HG02759 (cell line): ENCODE data around the gene HOXA3.
A peak's percentile ranks its signal among the peaks of the same experiment; 100 is the strongest.

ENCODE experiments used
- ATAC-seq: cut with Tn5 transposase; IDR thresholded peaks from one replicate; pipeline ENCODE4 v1.9.1; 2021; ENCODE audit warnings: mild to moderate bottlenecking, moderate library complexity; ENCODE audit not compliant: unreplicated experiment

The HOXA3 gene

DNA sequence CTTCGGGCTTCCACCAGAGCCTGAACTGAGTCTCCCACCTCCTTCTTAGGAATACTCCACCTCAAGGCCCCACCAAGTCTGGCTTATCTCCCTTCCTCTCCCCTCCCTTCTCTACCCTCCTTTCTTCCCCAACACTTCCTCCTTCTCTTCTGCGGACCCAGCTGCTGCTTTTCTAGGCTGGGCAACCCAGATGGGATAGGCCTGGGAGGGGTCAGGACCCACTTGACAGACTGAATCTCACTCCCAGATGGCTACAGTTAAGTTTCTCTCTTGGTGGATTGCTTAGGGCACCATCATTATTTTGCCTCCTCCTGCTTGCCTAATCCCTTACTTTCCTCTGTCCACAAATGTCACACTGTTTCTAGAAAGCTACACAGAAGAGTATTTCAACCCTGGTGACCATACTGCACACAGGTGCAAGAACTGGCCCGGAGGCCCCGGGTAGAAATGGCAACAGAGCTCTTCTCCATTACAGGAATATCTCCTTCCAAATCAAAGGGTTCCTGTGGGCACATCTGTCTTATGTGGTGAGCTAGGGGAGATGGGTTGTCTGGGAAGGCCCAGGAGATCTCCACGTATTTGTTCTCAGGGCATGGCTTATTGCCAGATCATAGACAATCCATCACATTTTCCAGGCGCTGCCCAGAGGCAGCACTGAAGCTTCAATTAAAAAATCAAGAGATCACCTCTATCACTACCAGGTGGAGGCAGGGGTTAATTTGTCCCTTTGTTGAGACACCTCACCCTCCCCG is 37.8 kb upstream of the HOXA3 start:
- ATAC-seq, result no peak

DNA sequence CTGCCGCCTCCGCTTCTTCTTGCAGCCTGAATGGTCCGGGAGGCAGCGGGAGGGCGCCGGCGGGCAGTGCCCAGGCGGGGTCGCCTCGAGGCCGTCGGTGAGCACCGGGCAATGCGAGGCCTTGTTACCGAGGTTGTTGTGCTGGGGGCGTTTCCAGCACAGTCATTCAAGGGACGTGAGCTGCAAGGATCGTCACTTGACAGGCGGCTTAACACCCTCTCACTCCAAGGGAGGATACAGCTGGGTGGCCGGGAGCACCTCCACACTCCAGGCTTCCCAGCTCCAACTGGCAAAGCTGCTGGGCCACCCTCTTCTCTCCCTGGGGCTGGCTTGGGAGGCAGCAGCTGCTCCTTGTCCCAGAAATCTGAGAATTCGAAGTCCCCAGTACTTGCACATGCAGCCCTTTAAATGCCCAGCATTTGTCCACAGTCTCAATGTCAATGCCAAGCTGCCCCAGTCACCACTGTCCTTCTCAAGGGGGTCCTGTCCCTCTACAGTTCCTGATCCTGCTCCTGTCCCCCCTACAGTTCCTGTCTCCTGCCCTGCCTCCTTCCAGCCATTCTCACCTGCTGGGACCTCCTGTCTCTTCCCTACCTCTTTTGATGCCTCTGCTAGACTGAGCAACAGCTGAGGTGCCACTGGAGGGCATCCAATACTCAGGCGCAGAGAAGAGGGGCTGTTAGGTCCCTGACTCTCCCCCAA is 37.1 kb upstream of the HOXA3 start:
- no peak for ATAC-seq

DNA sequence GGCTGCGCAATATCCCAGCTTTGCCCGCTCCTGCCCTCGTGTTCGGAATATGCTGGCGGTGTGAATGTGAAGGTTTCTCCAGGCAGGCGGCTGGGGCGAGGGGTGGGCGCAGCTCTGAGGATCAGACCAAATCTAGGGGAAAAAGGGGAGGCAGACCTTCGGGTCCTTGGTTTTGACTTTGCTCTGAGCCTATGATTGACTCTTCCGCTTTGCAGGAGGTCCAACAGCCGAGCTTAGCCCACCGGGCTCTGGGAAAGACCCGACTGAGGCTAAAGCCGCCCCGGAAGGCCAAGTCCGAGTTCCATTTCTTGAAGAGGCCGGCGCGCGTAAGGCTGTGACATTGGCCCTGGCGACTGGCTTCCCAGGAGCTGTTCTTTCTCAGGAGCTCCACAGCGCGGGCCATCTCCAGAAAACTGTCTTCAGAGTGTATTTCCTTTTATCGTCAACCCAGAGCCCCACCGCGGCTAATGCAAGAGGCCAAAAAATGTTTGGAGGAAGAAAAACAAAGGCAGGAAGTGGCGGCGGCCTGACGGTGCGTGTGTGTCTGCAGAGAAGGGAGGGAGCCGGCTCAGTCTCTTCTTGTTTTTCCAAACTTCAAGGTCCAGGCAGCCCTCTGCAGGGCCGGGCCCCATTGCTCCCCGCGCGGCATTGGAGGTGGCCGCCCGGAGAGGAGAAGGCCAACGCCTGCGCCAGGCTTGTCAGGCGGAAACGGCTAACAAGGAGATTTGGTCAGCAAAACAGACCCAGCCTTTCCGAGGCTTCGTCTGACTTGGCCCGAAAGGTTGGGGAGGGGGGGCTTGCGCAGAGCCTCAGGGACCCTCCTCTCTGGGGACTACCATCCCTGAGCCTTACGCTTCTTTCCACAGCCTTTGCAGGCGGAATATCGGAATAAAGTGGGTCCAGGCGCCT is 36.3 kb upstream of the HOXA3 start:
- no peak for ATAC-seq

DNA sequence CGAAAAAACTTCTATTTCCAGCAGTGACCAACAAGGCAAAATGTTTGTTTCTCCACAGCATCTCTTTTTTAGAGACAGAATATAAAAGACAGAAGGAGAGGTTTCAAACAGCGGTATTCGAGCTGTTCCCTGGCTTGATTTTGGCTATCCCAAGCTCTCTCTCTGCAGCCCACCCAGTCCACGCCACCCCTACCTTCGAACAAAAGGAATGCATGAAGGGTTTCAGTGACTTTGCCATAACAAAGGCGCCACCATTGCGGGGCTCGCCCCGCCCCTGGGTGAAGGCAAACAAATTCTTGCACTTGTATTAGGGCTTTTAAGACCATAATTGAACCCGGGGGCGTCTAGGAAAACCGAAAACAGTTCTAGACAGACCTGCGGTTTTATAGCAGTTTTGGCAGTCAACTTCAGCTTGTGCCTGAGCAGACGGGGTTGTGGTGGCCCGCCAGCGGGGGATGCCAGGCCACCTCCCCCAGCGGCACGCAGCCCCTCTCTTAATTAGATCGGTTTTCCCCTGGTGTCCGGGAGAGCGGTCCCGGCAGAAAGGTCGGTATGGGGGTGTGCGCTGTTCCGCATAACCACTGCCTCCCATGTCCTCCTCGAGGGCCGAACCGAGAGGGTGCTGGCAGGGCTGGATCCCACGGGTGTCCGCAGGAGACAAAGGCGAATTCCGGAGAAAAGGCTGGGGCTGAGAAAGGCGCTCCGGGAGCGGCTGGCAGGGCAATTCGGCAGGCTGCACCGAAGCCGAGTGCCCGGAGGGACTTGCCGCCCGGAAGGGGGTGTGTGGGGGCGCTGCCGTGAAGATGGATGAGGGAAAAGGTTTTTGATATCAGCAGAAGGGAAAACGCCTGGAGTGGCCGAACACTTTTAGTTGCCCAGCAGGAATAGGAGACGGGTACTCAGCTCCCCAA is 35.3 kb upstream of the HOXA3 start:
- no peak for ATAC-seq

DNA sequence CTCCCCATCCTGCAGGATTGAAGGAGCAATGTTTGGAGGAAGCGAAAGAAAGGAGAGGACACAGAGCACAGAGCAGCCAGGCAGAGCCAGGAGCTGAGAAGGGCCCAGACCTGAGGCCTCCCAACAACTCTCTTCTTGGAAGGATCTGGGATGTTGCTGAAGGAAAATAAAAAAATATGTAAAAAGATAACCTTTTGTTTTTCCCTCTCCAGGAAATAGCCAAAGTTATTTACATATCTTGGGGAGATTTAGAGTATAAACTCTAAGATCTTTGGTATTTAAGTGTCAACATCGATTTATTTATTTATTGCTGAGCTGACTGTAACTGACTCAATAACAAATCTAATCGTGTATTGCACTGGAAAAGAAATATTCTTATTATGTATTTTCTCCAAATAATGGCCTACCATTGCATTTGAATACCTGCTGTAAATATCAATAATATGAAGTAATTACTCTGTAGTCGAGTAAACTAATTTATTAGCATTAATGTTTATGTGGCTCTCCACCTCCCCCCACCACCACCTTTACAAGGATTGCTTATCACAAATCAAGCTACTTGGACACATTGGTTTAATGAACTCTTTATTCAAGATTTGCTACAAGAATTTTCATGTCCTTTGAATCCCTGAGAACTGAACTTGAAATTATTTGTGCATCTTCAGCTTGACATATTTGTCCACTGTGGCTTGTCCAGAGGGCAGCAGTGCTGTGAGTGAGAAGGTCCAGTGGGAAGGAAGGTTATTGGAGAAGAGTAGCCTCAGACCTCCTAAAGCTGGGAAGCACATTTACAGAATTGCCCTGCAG is 34.5 kb upstream of the HOXA3 start:
- no peak for ATAC-seq

DNA sequence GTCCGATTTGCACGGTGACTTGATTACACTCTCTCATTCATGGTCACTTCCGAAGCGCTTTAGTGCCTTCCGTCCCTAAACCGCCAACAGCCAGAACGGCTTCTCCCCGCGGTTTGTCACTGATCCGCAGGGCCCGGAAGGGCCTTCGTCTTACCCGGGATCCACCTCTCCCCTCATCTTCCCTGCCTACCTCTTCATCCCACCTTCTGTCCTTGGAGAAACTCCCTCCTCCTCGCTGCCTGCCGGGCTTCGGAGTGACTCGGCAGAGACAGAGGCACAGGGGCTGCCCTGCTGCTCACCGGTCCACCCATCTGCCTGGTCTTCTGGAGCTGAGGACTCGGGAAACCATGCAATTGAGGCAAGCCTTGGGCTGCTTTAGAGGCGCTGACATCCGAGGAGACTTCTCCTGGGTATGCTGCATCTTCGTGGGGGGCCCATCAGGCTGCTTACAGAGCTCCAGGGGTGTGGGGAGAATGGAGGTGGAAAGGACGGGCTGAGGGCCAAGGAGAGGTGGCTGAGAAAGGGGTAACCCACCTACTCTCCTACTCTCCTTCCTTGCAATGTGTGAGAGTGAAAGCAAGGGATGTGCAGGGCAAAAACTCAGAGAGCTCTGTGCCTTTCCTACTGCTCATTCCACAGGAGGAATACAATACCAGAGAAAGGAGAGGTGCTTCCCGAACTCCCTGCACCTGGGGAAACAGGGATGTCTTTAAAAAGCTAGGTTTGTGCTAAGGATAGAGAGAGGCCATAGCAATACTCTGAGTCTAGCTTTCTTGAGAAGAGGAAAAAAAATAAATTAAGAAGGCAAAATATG is 33.7 kb upstream of the HOXA3 start:
- no peak for ATAC-seq

DNA sequence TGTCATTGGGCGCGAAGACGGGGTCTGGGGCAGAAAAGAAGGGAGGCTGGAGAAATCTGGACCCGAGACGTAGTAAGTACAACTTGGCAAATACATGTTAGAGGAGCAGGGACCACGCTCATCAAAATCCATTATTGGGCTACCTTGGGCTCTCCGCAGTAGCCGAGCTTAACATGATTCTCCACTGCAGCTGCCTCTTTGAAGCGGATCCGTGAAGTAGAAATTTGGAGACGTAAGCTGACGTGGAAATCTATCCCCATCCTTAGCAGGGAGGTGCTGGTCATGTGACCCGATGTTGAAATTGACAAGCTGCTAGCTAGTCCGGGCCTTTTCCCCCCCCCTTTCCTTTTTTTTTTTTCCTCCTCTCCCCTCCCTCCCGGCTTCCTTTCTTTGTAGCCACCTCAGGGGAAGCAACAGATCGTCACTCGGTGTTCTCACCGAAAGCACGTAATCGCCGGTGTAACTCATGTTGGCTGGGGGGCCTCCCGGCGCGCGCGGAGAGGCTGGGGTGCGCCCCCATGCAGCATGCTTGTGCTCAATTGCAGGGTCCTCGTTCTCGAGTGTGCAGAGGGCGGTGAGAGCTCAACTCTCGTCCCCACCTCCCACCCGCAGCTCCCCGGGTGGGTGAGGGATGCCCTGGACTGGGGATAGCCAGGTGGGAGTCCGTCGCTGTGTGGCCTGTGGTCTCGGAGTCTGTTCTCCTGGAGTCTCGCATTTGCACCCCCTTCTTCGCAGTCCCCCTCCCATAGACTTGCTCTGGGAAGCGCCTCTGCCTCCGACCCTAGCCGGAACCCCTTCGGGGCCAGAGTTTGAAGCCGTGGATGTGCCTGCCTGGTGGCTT is 32.9 kb upstream of the HOXA3 start, which contains the start of gene HOXA11:
TSS of gene HOXA11 (minus strand) at position 220 of the 841 bp plus-strand sequence. CDS start at position 132, 88 bp downstream.
- ATAC-seq, result no peak

DNA sequence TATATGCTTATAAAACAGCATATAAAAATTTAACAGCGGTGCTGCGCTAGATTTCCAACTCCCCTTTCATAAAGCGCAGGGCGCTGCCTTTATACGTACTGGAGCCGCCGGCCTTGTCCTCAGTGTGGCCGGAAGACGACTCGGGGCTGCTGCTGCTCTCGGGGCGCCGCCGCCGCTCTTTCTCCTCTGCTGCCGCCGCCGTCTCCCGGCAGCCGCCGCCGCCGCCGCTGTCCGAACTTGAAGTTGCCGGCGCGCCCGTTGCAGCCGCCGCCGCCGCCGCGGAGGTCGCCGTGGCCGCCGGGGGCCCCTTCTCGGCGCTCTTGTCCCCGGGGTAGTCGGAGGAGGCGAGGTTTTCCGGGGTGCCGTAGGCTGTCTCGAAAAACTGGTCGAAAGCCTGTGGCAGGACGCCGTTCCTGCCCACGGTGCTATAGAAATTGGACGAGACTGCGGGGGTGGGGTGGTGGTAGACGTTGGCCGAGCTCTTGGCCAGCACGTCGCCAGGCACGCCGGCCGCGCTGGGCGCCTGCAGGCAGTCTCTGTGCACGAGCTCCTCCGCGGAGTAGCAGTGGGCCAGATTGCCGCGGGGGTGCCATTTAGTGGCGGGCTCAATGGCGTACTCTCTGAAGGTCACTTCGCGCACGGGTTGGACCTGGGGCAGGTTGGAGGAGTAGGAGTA is 32.1 kb upstream of the HOXA3 start:
- ATAC-seq, result peak; percentile 48

DNA sequence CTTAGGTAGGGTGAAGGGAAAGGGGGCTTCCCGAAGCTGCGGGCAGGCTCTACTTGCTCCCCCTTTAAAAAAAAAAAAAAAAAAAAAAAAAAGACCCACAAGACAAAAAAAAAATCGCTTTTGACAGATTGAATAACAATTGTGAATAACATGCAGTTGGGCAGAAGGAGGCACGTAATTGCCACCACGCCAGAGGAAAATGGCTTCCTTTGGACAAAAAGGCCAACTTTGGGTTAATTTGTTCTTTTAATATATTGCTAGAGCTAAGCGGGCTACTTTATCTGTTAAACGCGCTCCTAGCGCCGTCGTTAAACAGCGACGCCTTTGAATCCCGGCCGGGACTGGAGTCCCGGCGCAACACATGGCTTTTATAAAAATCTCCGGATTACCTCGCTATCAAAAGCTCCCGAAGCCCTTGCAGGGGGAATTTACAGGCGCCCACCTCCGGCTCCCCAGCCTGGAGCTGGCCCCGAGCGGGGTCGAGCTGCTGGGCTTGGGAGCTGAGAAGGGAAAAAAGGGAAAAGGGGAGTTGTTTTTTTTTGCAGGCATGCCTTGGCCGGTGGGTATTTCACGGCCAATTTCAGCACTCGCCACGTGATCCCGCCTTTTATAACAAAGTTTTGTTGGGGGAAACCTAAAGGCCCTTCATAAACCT is 31.4 kb upstream of the HOXA3 start:
- ATAC-seq, result no peak

DNA sequence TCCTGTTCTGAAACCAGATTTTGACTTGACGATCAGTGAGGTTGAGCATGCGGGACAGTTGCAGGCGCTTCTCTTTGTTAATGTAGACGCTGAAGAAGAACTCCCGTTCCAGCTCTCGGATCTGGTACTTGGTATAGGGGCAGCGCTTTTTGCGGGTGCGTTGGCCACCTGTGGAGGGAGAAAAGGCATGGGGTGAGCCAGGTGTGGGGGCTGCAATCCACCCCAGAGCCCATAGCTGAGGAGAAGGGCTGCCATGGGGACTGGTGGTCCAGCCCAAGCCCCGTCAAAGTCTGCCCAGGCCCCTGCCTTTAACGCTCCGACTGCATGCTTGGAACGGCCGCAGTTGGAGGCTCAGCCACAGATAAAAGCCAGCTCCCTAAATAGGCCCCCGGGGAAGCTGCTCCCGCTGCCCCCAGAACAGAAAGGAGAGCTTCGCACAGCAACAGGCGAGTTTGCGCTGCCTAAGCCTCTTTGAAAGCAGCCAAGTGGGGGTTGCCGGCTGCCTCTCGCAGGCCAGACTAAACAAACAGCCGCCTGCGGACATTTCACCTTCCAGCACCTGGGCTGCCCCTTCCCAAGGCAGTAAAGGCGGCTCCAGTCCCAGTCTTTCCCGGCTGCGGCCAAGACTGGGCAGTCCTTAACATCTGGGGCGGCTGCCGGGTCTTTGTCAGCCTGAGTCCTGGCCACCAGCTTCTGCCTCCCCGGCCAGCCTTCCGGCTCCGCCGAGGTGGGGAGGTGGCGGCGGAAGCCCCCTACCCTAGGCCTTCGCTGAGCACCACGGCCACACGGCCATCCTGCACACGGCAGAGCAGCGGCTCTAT is 30.7 kb upstream of the HOXA3 start:
- ATAC-seq, result no peak

DNA sequence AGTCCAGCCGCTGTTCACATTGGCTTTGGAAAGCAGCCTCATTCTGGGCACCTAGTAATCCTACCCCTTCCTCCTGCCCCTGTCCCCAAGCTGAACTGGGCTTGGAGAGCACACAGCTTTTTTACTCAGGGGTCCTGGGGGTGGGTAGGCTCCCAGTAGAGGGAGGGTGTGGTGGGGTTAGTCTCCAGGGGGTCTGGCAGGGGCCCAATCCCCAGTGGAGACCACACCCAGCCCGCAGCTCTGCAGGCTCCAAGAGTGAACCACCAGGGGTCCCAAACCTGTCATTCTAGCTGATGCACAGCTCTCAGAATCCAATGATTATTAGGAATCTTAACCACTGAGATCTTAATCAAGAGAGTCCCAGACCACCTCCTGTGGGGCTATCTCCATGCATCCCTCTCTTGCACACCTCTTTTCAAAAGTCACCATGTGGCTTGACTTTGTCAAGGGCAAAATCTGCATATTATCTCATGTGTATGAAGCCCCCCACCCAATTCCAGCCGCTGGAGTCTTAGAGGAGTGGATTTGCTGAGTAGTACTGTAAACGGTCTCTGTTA is 30.0 kb upstream of the HOXA3 start:
- ATAC-seq, result no peak

DNA sequence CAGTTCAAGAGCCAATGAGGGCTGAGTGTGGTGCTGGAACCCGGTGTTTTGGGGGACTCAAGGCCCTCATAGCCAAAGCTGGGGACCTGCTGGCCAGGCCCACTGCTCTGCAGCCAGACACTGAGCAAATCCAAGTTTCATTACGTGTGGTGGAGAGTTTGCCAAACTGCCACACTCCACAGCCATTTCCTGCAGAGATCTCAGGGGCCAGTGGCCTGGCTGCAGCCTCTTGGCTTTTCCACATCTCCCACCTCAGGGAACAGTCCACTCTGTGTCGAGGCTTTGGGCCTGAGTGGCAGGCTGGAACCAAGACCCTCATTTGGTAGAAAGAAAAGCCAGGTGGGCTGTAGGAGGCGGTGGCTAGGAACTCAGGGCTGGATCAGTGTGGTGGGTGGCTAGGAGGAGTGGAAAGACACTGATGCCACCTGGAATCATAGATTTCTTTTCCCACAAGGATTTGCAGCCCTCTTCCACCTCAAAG is 29.5 kb upstream of the HOXA3 start:
- no peak for ATAC-seq

DNA sequence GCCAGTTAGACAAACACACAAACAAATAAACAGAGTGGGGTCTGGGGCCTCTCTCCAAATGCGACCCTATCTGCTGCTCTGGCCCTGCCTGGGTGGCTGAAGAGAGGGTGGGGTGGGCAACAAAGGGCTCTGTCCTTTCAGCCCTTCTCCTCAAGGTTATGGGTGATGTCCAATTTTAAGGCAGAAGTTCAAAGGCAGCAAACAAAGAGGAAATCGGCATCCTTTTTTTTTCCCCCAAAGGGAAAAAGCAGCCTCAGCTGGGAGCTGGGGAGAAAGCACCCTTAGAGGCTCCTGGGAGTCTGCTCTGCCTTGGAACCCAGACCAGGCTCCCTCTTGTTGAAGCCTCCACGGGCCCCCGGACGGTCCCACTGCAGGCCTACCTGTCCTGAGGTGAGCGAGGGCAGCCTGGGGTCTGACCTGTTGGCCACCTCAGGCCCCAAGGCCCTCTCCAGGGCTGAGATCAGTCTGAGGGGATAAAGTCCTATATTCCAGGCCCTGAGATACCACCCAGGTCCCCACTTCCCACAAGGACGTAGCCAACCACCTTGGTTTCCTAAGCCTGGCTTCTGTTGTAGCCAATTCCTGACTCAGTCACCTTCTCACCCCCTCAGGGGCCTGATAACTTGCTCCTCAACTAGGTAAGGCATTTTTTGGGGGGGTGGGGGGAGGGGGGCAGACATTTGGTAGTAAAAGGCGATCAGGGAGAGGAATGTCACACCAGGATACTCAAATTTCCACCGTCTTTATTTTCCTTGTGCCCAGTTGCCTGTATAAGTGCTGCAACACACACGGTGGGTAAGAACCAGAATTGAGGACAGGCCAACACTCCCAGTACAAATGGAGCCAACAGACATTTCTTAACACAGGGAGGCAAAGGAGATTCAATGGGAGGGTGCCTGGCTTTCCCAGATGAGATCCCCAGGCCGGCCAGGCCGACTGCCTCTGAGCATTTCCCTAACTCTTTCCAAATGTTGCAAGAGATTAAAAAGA is 28.3 kb upstream of the HOXA3 start:
- no peak for ATAC-seq
